Measurements from ENCODE around the gene LZTR1.

LZTR1 gene

GRCh38 chr22:20986365-20986764 is 4.3 kb downstream of the LZTR1 start:
- Mint-ChIP-seq H3K4me3 (no peak overlapping the region), H3K27ac (ENCODE audit: low read depth) (no peak overlapping the region), H3K36me3 (ENCODE audit: insufficient read depth) (peaks cover 24% of the 10 kb centered on the region), H3K27me3 (no peaks in the 10 kb centered on the region), H3K9me3 (no peaks in the 10 kb centered on the region), H3K4me1 (peaks cover 20% of the 10 kb centered on the region)
- DNase-seq (ENCODE audit: low spot score in 2 of 2) (no peak), ATAC-seq (replicated peaks; ENCODE audit: extremely low read depth, poor library complexity, severe bottlenecking) (no peak)

- Mint-ChIP-seq H3K36me3 (ENCODE audit: insufficient read depth) (peaks cover 20% of the 10 kb centered on the region), H3K4me1 (peaks cover 16% of the 10 kb centered on the region), H3K4me3 (no peak overlapping the region), H3K27ac (ENCODE audit: low read depth) (no peak overlapping the region), H3K9me3 (no peaks in the 10 kb centered on the region), H3K27me3 (no peaks in the 10 kb centered on the region)
- no peak for DNase-seq (ENCODE audit: low spot score in 2 of 2)
- no peak for ATAC-seq (replicated peaks; ENCODE audit: extremely low read depth, poor library complexity, severe bottlenecking)
These were observed 5.3 kb downstream of the LZTR1 start for GRCh38 chr22:20987375-20987774.

- Mint-ChIP-seq H3K4me1 (peaks cover 5% of the 10 kb centered on the region), H3K27ac (ENCODE audit: low read depth) (no peak overlapping the region), H3K36me3 (ENCODE audit: insufficient read depth) (peaks cover 17% of the 10 kb centered on the region), H3K4me3 (no peak overlapping the region), H3K9me3 (no peaks in the 10 kb centered on the region), H3K27me3 (no peaks in the 10 kb centered on the region)
- DNase-seq (ENCODE audit: low spot score in 2 of 2) (no peak), ATAC-seq (replicated peaks; ENCODE audit: extremely low read depth, poor library complexity, severe bottlenecking) (no peak)
These were observed 6.7 kb downstream of the LZTR1 start for GRCh38 chr22:20988573-20989322.

- DNase-seq (ENCODE audit: low spot score in 2 of 2) (no peak), ATAC-seq (replicated peaks; ENCODE audit: extremely low read depth, poor library complexity, severe bottlenecking) (no peak)
- Mint-ChIP-seq H3K9me3 (no peaks in the 10 kb centered on the region), H3K4me3 (no peak overlapping the region), H3K4me1 (no peaks in the 10 kb centered on the region), H3K36me3 (ENCODE audit: insufficient read depth) (peaks cover 17% of the 10 kb centered on the region), H3K27me3 (no peaks in the 10 kb centered on the region), H3K27ac (ENCODE audit: low read depth) (no peak overlapping the region)
These were observed 7.4 kb downstream of the LZTR1 start for GRCh38 chr22:20989323-20990138.

- no peaks in the 10 kb centered on the region for H3K27me3 Mint-ChIP-seq
- no peak for DNase-seq (ENCODE audit: low spot score in 2 of 2)
- H3K4me3 Mint-ChIP-seq: no peak overlapping the region
- H3K4me1 Mint-ChIP-seq: no peaks in the 10 kb centered on the region
- H3K36me3 Mint-ChIP-seq (ENCODE audit: insufficient read depth): peaks cover 17% of the 10 kb centered on the region
- ATAC-seq (replicated peaks; ENCODE audit: extremely low read depth, poor library complexity, severe bottlenecking): no peak
- H3K9me3 Mint-ChIP-seq: no peaks in the 10 kb centered on the region
- no peak overlapping the region for H3K27ac Mint-ChIP-seq (ENCODE audit: low read depth)
These were observed 8.4 kb downstream of the LZTR1 start for GRCh38 chr22:20990184-20991180.

GRCh38 chr22:20991252-20992055 is 9.4 kb downstream of the LZTR1 start:
- no peaks in the 10 kb centered on the region for H3K4me1 Mint-ChIP-seq
- H3K27ac Mint-ChIP-seq (ENCODE audit: low read depth): no peak overlapping the region
- ATAC-seq (replicated peaks; ENCODE audit: extremely low read depth, poor library complexity, severe bottlenecking) (no peak), DNase-seq (ENCODE audit: low spot score in 2 of 2) (no peak)
- no peak overlapping the region for H3K4me3 Mint-ChIP-seq
- peaks cover 19% of the 10 kb centered on the region for H3K36me3 Mint-ChIP-seq (ENCODE audit: insufficient read depth)
- H3K27me3 Mint-ChIP-seq: no peaks in the 10 kb centered on the region
- H3K9me3 Mint-ChIP-seq: no peaks in the 10 kb centered on the region

GRCh38 chr22:20992056-20992442 is 10.0 kb downstream of the LZTR1 start:
- Mint-ChIP-seq H3K27me3 (no peaks in the 10 kb centered on the region), H3K36me3 (ENCODE audit: insufficient read depth) (peaks cover 15% of the 10 kb centered on the region), H3K4me3 (no peak overlapping the region), H3K9me3 (no peaks in the 10 kb centered on the region), H3K4me1 (no peaks in the 10 kb centered on the region), H3K27ac (ENCODE audit: low read depth) (no peak overlapping the region)
- ATAC-seq (replicated peaks; ENCODE audit: extremely low read depth, poor library complexity, severe bottlenecking) (no peak), DNase-seq (ENCODE audit: low spot score in 2 of 2) (no peak)

- H3K27ac Mint-ChIP-seq (ENCODE audit: low read depth): no peak overlapping the region
- H3K27me3 Mint-ChIP-seq: no peaks in the 10 kb centered on the region
- ATAC-seq (replicated peaks; ENCODE audit: extremely low read depth, poor library complexity, severe bottlenecking) (no peak), DNase-seq (ENCODE audit: low spot score in 2 of 2) (no peak)
- H3K9me3 Mint-ChIP-seq: no peaks in the 10 kb centered on the region
- H3K4me1 Mint-ChIP-seq: no peaks in the 10 kb centered on the region
- H3K36me3 Mint-ChIP-seq (ENCODE audit: insufficient read depth): peaks cover 10% of the 10 kb centered on the region
- no peak overlapping the region for H3K4me3 Mint-ChIP-seq
These were observed 10.6 kb downstream of the LZTR1 start for GRCh38 chr22:20992456-20993303.

- ATAC-seq (replicated peaks; ENCODE audit: extremely low read depth, poor library complexity, severe bottlenecking) (no peak), DNase-seq (ENCODE audit: low spot score in 2 of 2) (no peak)
- Mint-ChIP-seq H3K27me3 (no peaks in the 10 kb centered on the region), H3K27ac (ENCODE audit: low read depth) (no peak overlapping the region), H3K9me3 (no peaks in the 10 kb centered on the region), H3K4me3 (no peak overlapping the region), H3K4me1 (no peaks in the 10 kb centered on the region), H3K36me3 (ENCODE audit: insufficient read depth) (peaks cover 14% of the 10 kb centered on the region)
These were observed 11.4 kb downstream of the LZTR1 start for GRCh38 chr22:20993304-20994127.

GRCh38 chr22:20994128-20994901 is 12.2 kb downstream of the LZTR1 start:
- Mint-ChIP-seq H3K36me3 (ENCODE audit: insufficient read depth) (peaks cover 14% of the 10 kb centered on the region), H3K4me3 (no peak overlapping the region), H3K9me3 (no peaks in the 10 kb centered on the region), H3K4me1 (no peaks in the 10 kb centered on the region), H3K27ac (ENCODE audit: low read depth) (no peak overlapping the region), H3K27me3 (no peaks in the 10 kb centered on the region)
- ATAC-seq (replicated peaks; ENCODE audit: extremely low read depth, poor library complexity, severe bottlenecking) (no peak), DNase-seq (ENCODE audit: low spot score in 2 of 2) (no peak)
